K562 (cell line): Measurements from ENCODE around the gene TRIM37. TPM values are rescaled to one million over a fixed set of nuclear protein-coding genes. Genes with fewer than 3 reads are reported as not detected.
A peak's percentile ranks its signal among the peaks of the same experiment; 100 is the strongest.

ENCODE experiments used
- AFF4 ChIP-seq: sonication (generic); formaldehyde crosslinking; IDR thresholded peaks from 2 replicates; pipeline ENCODE4 v1.8.0; 2023; ENCODE audit warnings: mild to moderate bottlenecking, missing genetic modification reagents
- DEAF1 ChIP-seq: fragments of 450-650 bp; formaldehyde crosslinking; IDR thresholded peaks from 2 replicates; pipeline ENCODE4 v1.4.0; 2020; ENCODE audit warnings: mild to moderate bottlenecking, moderate library complexity
- ELK1 ChIP-seq: sonication (generic); formaldehyde crosslinking; IDR thresholded peaks from 2 replicates; pipeline ENCODE4 v1.8.1; 2022; ENCODE audit warnings: missing genetic modification reagents
- FOXO4 ChIP-seq: fragments of 450-650 bp; formaldehyde crosslinking; IDR thresholded peaks from 2 replicates; pipeline ENCODE4 v1.4.0; 2020; ENCODE audit warnings: mild to moderate bottlenecking, moderate library complexity
- IFI16 ChIP-seq: fragments of 250-450 bp; sonication (Bioruptor Pico); IDR thresholded peaks from 2 replicates; pipeline ENCODE4 v2.1.2; 2022; ENCODE audit warnings: mild to moderate bottlenecking, inconsistent platforms
- NFE2 ChIP-seq: IDR thresholded peaks from 2 replicates; pipeline ENCODE4 v1.6.1; 2014; ENCODE audit warnings: antibody characterized with exemption, low read depth
- PTRF ChIP-seq: fragments of 450-650 bp; IDR thresholded peaks from 2 replicates; pipeline ENCODE4 v1.6.1; 2016; ENCODE audit warnings: mild to moderate bottlenecking, missing genetic modification characterization, missing compliant biosample characterization
- SAFB2 ChIP-seq: fragments of 200-400 bp; formaldehyde crosslinking; IDR thresholded peaks from 2 replicates; pipeline ENCODE4 v1.6.1; 2018; ENCODE audit warnings: borderline replicate concordance, low read length, low read depth, moderate library complexity; ENCODE audit not compliant: severe bottlenecking
- STAG1 ChIP-seq: sonication (generic); formaldehyde crosslinking; IDR thresholded peaks from 2 replicates; pipeline ENCODE4 v1.5.0; 2020; ENCODE audit warnings: missing genetic modification reagents, borderline replicate concordance
- TCFL5 ChIP-seq: fragments of 250-450 bp; sonication (Bioruptor Pico); conservative IDR thresholded peaks from 2 replicates; pipeline ENCODE4 v1.6.1; 2021; ENCODE audit warnings: mild to moderate bottlenecking, moderate library complexity, matching md5 sums
- U2AF1 ChIP-seq: fragments of 200-400 bp; formaldehyde crosslinking; optimal IDR thresholded peaks from 2 replicates; pipeline ENCODE3; 2017; ENCODE audit warnings: mild to moderate bottlenecking, low read depth, low read length, moderate library complexity
- ZBTB11 ChIP-seq, 3 experiments: fragments of 200-800 bp in 1 of 3; fragments of 250-450 bp in 1 of 3; fragments of 450-650 bp in 1 of 3; sonication (Bioruptor Pico) in 1 of 3; sonication (Bioruptor generic) in 1 of 3; formaldehyde crosslinking in 1 of 3; IDR thresholded peaks; 2 replicates each; pipeline versions ENCODE4 v1.6.1 to v1.8.0; 2016 to 2022; ENCODE audit warnings: mild to moderate bottlenecking in 2 of 3, missing genetic modification characterization in 2 of 3, missing compliant biosample characterization in 1 of 3, moderate library complexity in 1 of 3
- ZNF140 ChIP-seq: fragments of 250-450 bp; sonication (Bioruptor Pico); IDR thresholded peaks from 2 replicates; pipeline ENCODE4 v1.8.0; 2021; ENCODE audit warnings: moderate library complexity, mild to moderate bottlenecking, inconsistent platforms
- ZNF551 ChIP-seq: fragments of 250-450 bp; sonication (Bioruptor Pico); IDR thresholded peaks from 2 replicates; pipeline ENCODE4 v1.5.0; 2021; ENCODE audit warnings: mild to moderate bottlenecking, moderate library complexity
- ZNF764 ChIP-seq: fragments of 250-450 bp; sonication (Bioruptor Pico); IDR thresholded peaks from 2 replicates; pipeline ENCODE4 v1.4.0; 2020; ENCODE audit warnings: low read depth, mild to moderate bottlenecking, moderate library complexity
- polyA plus RNA-seq, 8 experiments: library from polyadenylated mRNA; depleted of rRNA in 4 of 8; stranded (reverse) in 5 of 8; unstranded in 3 of 8; fragments of >200 nt; fragmentation: Nextera tagmentation in 2 of 8; fragmentation: Illumina TruSeq in 1 of 8; extraction: Ambion mirVana in 2 of 8; extraction: Trizol in 1 of 8; gene quantifications; 2 replicates each; pipeline versions ENCODE4 v1.2.1 to v1.2.3, GENCODE V29; 2011 to 2014; ENCODE audit warnings: inconsistent platforms in 1 of 8, missing spikeins in 1 of 8
- total RNA-seq, 7 experiments: library from RNA; depleted of rRNA in 6 of 7; stranded (reverse); fragments of >200 nt in 6 of 7; fragmentation: Illumina TruSeq in 2 of 7; extraction: Trizol in 2 of 7; gene quantifications; 2 replicates each; pipeline versions ENCODE4 v1.2.1 to v1.2.3, GENCODE V29; 2011 to 2021; ENCODE audit warnings: low replicate concordance in 1 of 7

The TRIM37 gene
- total and polyA plus RNA-seq, 9 of the 15 experiments (the other 6 are each of a cell fraction or from before 2014, with no cell fraction given): 4.5 to 31.4 (median 23.8) TPM

- no peak for TF ChIP-seq SAFB2
- TF ChIP-seq ELK1 (CRISPR knock-in tag): no peak
- no peak for TF ChIP-seq ZNF764 (CRISPR knock-in tag)
- TF ChIP-seq ZNF551: no peak
- no peak for TF ChIP-seq PTRF (tag)
- TF ChIP-seq ZBTB11 (CRISPR knock-in tag; IDR thresholded peaks at IDR 0.05): peak in 1 of 3 experiments; percentile 87; a peak in 2 of 6 replicates
- TF ChIP-seq FOXO4 (CRISPR knock-in tag): no peak
- no peak for TF ChIP-seq TCFL5
- no peak for TF ChIP-seq ZNF140 (CRISPR knock-in tag)
- TF ChIP-seq IFI16 (CRISPR knock-in tag): no peak
- TF ChIP-seq STAG1 (CRISPR knock-in tag): no peak
- TF ChIP-seq NFE2: no peak
- TF ChIP-seq DEAF1 (CRISPR knock-in tag): no peak
- peak; percentile 92 for TF ChIP-seq AFF4
- no peak for TF ChIP-seq U2AF1
Observed at GRCh38 chr17:59155439-59156177, 48.9 kb upstream of the TRIM37 start, which contains the start of gene PRR11 (continued).
